ENCODE data around the gene TNNT1.

The TNNT1 gene

GRCh38 chr19:55106591-55106990, 42.4 kb downstream of the TNNT1 start:
- no peak for DNase-seq

DNA sequence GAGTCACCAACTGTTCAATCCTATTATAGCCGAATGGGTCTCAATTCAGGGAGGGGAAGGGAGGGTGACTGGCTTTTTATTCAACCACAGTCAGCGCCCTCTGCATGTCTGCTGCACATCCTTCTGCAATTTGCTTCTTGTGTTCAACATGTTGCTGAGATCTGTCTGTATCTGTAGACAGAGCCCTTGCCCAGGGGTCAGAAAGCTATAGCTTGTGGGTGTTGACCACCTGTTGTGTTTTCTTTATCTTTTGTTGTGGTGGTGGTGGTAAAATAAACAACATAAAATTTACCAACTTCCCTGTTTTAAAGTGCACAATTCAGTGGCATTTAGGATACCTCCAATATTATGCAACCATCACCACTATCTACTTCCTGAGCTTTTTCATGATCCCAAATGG, 43.8 kb downstream of the TNNT1 start:
- no peak for DNase-seq

DNA sequence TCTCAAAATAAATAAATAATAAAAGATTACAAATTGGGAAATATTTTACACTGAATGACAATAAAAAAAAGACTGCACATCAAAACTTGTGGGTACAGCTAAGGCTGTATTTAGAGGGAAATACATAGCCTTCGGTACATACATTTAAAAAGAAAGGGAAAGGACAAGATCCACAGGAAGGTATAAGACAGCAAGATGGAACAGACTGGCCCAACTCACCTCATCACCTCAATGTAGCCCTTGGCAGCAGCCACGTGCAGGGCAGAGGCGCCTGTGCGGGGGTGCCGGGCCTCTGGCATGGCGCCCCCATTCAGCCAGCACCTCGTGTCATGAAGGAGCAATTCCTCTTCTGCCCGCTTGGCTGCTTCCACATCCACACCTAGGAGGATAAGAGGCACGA, 45.8 kb downstream of the TNNT1 start:
- DNase-seq, result no peak

GRCh38 chr19:55101261-55101660, 47.7 kb downstream of the TNNT1 start:
- no peak for DNase-seq

DNA sequence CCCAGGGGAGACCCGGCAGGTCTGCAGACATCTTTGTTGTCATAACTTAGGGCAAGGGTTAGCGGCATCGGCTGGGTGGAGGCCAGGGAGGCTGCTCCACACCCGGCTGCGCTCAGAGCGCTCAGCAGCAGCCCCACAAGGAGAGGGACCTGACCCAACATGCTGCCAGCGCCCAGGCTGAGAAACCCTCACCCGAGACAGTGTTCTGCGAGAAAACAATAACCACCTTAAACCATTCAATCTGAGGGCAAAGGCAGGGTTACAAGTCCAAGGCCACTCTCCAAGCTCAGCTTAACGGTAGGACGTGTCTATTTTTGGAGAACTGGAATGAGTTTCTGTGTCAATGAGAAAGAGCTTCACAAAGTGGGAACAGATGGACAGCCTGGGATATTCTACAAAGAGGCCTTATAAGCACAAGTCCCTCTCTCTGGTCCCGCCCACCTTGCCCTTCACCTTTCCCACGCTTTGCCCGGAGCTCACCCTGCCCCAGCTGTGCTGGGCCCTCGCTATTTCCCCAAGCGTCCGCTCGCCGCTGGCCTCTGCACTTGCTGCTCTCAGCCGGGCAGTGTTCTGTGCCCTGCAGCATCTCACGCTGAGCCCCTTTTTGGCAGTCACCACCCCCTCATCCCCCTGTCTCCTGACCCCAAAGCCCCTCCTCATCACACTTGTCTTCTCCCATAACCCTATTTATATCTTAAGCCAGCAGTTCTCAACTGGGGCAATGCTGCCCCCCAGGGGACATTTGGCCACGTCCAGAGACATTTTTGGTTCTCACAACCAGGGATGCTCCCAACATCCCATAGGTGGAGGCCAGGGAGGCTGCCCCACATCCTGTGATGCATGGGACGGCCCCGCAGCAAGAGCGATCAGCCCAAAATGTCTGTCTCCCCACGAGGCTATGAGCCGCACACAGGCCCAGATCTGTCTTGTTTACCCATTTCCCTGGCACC, 49.2 kb downstream of the TNNT1 start:
- no peak for DNase-seq

DNA sequence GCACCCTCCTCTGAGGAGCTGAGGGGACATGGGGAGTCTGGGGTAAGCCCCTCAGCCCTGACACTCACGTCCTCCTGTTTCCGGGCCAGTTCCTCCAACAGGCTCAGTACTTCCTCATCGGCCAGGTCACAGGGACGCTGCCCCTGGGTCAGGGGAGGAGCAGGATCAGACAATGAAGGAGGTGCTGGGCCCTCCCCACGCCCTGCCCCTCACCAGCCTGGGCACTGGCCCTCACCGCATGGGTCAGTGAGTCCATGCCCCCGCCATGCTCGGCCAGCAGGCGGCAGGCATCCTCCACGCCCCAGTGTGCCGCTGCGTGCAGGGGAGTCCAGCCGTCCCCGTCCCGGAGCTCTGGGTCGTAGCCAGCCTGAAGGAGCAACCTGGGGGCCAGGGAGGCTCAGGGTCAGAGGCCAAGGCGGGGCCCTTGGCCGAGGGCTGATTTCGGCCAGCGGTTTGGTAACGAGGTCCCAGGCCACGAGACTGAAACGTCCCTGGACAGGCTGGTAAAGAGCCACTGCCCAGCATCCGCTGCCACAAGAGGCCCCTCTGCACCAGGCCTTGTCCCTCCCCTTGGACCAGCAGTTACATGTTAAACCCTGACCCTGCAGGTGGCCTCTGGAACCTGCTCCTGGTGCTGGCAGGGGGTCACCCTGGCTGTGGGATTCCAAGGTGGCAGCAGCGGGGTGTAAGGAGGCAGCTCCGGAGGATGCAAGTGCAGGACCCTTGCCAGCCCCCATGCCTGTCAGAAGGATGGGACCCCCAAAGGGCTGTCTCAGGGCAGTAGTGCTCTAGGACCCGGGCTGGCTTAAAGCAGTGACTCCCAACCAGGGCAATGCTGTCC, 50.1 kb downstream of the TNNT1 start:
- DNase-seq, result no peak

GRCh38 chr19:55097864-55098715, 50.9 kb downstream of the TNNT1 start:
- DNase-seq, result no peak

DNA sequence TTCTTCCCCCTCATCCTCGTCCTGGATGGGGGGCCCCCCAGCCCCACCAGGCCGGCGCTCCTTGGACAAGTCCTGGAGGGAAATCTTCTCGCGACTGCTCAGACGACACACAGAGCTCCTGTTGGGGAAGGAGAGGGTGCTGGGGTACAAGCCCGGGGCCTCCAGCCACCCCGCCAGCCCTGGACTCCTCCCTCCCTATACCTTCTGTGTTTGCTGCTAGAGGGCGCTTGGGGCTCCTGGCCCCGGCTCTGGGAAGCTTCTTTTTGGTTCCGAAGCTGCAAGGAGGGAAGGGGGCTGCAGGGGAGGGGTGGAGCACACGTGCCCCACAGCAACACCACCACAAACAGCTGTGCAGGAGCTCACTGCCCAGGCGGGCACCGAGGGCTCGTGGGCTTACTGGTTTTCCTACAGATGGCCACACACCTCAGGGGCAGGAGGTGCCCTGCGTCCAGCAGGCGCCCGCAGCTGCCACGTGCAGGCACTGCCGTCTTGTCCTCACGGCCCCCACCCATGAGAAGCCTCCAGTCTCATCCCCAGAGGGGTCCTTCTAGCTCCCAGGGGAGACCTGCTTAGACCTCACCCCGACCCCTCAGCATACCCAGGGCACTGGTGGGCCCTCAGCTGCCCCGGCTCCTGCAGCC, 52.8 kb downstream of the TNNT1 start:
- DNase-seq, result no peak

GRCh38 chr19:55095260-55096060, 53.5 kb downstream of the TNNT1 start:
- no peak for DNase-seq

GRCh38 chr19:55094456-55095259, 54.3 kb downstream of the TNNT1 start:
- DNase-seq, result no peak

DNA sequence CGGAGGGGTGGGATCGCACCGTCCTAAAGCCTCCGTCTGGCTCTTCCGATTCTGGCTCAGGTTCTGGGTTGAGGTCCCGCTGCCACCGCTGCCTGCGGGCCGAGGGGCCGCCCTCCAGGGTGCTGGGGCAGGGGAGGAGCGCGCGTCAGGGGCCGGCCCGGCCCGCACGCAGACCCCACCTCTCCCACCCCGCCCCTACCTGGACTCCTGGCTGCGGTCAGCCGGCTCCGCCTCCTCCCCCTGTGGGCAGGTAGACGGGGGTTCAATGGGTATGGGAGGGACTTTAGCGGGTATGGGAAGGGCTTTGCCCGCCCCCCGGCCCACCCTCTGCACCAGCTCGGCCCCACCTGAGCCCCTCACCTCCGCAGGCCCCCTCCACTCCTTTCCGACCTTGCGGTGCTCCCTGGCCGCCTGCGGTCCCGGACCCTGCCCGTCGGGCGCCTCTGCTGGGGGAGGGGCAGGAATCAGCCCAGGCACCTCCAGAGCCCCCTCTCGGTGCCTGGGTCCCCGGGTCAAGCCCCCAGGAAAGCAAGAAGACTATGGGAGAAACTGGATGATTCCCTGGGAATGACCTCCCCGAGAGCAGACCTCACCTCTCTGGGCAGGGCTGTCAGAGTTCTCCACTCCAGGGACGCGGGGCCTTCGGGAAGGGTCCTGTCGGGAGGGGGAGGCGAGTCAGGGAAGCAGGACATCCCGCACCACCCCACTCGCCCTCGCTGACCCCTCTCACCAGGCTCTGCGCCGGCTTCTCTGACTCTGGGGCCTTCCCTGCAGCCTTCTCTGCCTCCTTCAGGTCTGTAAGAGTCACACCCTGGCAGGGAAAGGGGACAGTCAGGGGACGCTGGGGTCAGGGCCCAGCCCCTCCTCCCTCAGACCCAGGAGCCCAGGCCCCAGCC, 56.3 kb downstream of the TNNT1 start:
- DNase-seq, result no peak

DNA sequence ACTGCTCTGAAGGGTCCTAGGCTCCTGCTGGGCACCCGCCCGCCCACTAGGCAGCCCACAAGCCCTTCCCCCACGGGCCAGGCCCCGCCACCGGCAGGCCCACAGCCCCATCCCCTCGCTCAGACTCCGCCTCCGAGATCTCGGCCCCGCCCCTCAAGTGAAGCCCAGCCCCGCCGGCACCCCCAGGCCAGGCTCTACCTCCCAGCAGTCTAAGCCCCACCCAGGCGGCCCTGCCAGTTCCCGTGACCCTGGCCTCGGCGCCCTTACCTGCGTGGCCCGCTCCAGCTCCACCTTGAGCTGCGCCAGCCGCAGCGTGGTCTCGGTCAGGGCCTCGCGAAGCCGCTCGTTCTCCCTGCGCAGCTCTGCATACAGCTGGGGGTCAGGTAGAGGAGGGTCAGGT, 57.1 kb downstream of the TNNT1 start:
- DNase-seq, result no peak

GRCh38 chr19:55091126-55091910, 57.7 kb downstream of the TNNT1 start:
- no peak for DNase-seq

GRCh38 chr19:55090564-55090963, 58.4 kb downstream of the TNNT1 start:
- DNase-seq, result no peak

- DNase-seq, result no peak
These were observed 59.6 kb downstream of the TNNT1 start for GRCh38 chr19:55089342-55089944.

DNA sequence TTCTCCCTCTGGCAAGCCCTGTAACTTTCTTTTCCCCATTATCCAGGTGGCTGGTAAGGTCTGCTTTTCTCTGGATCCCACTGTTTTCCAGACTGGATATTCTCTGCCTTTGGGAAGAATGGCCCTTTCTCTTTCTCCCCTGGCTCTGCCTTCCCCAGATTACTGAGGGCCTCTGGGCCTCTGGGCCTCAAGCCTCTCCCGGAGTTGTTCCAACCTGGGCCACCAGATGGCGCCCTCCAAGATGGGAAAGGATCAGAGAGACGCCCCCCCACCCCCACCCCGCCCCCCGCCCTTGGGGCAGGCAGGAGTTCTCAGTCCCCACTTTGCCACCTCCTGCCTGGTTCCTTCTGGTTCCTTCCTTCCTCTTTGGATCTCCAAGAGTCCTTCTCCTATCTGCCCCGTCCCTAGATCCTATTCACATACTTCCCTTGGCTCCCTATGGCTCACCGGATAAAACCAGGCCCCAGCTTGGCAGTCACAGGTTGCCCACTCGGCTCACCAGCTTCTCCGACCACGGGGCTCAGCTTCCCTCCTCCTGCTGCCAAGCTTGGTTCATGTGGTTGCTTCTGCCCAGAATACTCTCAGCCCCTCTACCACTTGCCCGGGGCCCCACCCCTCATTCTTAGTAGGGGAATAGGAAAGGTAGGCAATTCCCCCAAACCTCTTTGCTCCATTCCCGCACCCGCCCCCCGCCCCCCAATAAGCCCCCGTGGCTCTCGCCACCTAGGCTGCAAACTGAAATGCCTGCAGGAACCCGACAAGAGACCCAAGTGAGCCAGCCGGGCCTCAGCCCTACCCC, 60.3 kb downstream of the TNNT1 start:
- no peak for DNase-seq

DNA sequence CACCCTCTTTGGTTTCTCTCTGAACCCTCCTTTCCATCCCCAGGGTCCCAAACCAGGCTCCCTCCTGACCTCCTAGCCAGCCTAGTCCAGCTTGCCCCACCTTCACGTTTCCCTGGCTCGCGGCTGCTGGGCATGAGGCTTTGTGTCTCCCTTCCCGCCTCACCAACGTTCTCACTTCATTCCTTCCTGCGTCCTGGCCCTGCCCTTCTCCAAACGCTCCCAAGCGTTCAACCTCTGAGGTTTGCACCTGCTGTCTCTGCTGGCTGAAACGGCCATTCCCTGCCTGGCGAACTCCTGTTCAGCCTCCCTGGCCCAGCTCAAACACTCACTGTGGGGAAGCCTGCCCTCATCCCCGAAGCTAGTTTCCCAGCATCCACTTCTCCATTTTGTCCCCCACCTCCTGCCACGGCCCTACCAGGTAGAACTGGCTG, 61.0 kb downstream of the TNNT1 start:
- DNase-seq, result no peak
